Nephron progenitor cell (in vitro differentiated cells): ENCODE data around the gene RAB11B.

ENCODE experiments used
- DNase-seq: peaks from one replicate; pipeline ENCODE4 v3.0.0; 2021
- H3K27ac Mint-ChIP-seq: 2 replicates; pipeline ENCODE4 v1.8.0; 2021; ENCODE audit warnings: mild to moderate bottlenecking, moderate library complexity, mixed read lengths
- H3K27me3 Mint-ChIP-seq: 2 replicates; pipeline ENCODE4 v1.8.0; 2021; ENCODE audit warnings: mild to moderate bottlenecking, low read depth, mixed read lengths; ENCODE audit not compliant: poor library complexity
- H3K36me3 Mint-ChIP-seq: 2 replicates; pipeline ENCODE4 v1.8.0; 2021; ENCODE audit warnings: low read depth, mixed read lengths
- H3K4me1 Mint-ChIP-seq: 2 replicates; pipeline ENCODE4 v1.8.0; 2021; ENCODE audit warnings: mixed read lengths
- H3K4me3 Mint-ChIP-seq: 2 replicates; pipeline ENCODE4 v1.8.0; 2021; ENCODE audit warnings: mild to moderate bottlenecking, moderate library complexity, mixed read lengths
- H3K9me3 Mint-ChIP-seq: 2 replicates; pipeline ENCODE4 v1.8.0; 2021; ENCODE audit warnings: mild to moderate bottlenecking, moderate library complexity, mixed read lengths
- CTCF ChIP-seq: fragments of 200-600 bp; sonication (generic); IDR thresholded peaks from 2 replicates; pipeline ENCODE4 v1.5.0; 2021; ENCODE audit warnings: antibody characterized with exemption

Gene RAB11B

GRCh38 chr19:8444677-8445487, 54.7 kb downstream of the RAB11B start, which contains the start of gene HNRNPM:
TSS of gene HNRNPM (plus strand) at chr19:8444975. CDS start at chr19:8444999, 24 bp downstream.
- H3K27ac Mint-ChIP-seq = peak within 1 kb of the TSS; percentile 100
- H3K36me3 Mint-ChIP-seq = peaks cover 25% of the 10 kb centered on the region
- H3K4me3 Mint-ChIP-seq = peak within 1 kb of the TSS; percentile 97
- TF ChIP-seq CTCF = no peak
- H3K27me3 Mint-ChIP-seq = no peaks in the 10 kb centered on the region
- H3K4me1 Mint-ChIP-seq = peaks cover 52% of the 10 kb centered on the region
- H3K9me3 Mint-ChIP-seq = no peaks in the 10 kb centered on the region
- DNase-seq = peak; percentile 100

- no peaks in the 10 kb centered on the region for H3K27me3 Mint-ChIP-seq
- TF ChIP-seq CTCF = no peak
- peak overlapping the region; percentile 90 for H3K27ac Mint-ChIP-seq
- H3K9me3 Mint-ChIP-seq = no peaks in the 10 kb centered on the region
- peak overlapping the region; percentile 92 for H3K4me3 Mint-ChIP-seq
- H3K4me1 Mint-ChIP-seq = peaks cover 56% of the 10 kb centered on the region
- H3K36me3 Mint-ChIP-seq = peaks cover 27% of the 10 kb centered on the region
- DNase-seq = peak; percentile 71
Observed at GRCh38 chr19:8445488-8446001, 55.4 kb downstream of the RAB11B start.

- H3K36me3 Mint-ChIP-seq = peaks cover 30% of the 10 kb centered on the region
- no peaks in the 10 kb centered on the region for H3K9me3 Mint-ChIP-seq
- no peak for DNase-seq
- H3K4me1 Mint-ChIP-seq = peaks cover 57% of the 10 kb centered on the region
- TF ChIP-seq CTCF = no peak
- peak overlapping the region; percentile 92 for H3K4me3 Mint-ChIP-seq
- H3K27me3 Mint-ChIP-seq = no peaks in the 10 kb centered on the region
- H3K27ac Mint-ChIP-seq = peak overlapping the region; percentile 90
Observed at GRCh38 chr19:8446061-8446709, 56.0 kb downstream of the RAB11B start.

- no peak overlapping the region for H3K4me3 Mint-ChIP-seq
- H3K4me1 Mint-ChIP-seq = peaks cover 78% of the 10 kb centered on the region
- TF ChIP-seq CTCF = no peak
- peaks cover 53% of the 10 kb centered on the region for H3K36me3 Mint-ChIP-seq
- no peak for DNase-seq
- no peaks in the 10 kb centered on the region for H3K9me3 Mint-ChIP-seq
- no peaks in the 10 kb centered on the region for H3K27me3 Mint-ChIP-seq
- H3K27ac Mint-ChIP-seq = peak overlapping the region; percentile 79
Observed at GRCh38 chr19:8449830-8450229, 59.7 kb downstream of the RAB11B start.

GRCh38 chr19:8451377-8451776, 61.2 kb downstream of the RAB11B start:
- H3K4me3 Mint-ChIP-seq = no peak overlapping the region
- peaks cover 62% of the 10 kb centered on the region for H3K36me3 Mint-ChIP-seq
- H3K9me3 Mint-ChIP-seq = no peaks in the 10 kb centered on the region
- TF ChIP-seq CTCF = no peak
- peak overlapping the region; percentile 81 for H3K27ac Mint-ChIP-seq
- H3K4me1 Mint-ChIP-seq = peaks cover 85% of the 10 kb centered on the region
- DNase-seq = no peak
- no peaks in the 10 kb centered on the region for H3K27me3 Mint-ChIP-seq
